ENCODE results near the gene STX8.

STX8 gene

DNA sequence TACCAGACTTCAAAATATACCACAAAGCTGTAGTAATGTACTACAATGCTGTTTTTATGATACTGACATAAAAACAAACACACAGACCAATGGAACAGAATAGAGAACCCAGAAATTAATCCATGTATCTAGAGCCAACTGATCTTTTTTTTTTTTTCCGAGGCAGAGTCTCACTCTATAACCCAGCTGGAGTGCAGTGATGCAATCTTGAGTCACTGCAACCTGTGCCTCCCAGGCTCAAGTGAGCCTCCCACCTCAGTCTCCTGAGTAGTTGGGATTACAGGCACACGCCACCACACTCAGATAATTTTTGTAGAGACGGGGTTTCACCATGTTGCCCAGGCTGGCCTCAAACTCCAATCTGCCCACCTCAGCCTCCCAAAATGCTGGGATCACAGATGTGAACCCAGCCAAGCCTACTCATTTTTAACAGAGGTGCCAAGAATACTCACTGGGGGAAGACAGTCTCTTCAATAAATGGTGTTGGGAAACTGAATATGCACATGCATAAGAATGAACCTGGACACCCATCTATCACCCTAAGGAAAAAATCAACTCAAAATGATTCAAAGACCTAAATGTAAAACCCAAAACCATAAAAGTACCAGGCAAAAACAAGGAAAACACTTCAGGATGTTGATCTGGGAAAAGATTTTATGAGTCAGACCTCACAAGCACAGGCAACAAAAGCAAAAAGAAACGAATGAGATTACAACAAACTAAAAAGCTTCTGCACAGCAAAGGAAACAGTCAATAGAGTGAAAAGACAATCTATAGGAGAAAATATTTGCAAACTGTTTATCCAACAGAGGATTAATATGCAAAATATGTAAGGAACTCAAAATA is 63.1 kb downstream of the STX8 start:
- Histone ChIP-seq H3K36me3 (replicated peaks) (no peaks in the 10 kb centered on the region), H3K27ac (peak overlapping the region; percentile 46), H3K4me3 (ENCODE audit: low read depth, low read length) (no peak overlapping the region), H3K27me3 (replicated peaks) (no peaks in the 10 kb centered on the region)
- TF ChIP-seq, protein P1, sequence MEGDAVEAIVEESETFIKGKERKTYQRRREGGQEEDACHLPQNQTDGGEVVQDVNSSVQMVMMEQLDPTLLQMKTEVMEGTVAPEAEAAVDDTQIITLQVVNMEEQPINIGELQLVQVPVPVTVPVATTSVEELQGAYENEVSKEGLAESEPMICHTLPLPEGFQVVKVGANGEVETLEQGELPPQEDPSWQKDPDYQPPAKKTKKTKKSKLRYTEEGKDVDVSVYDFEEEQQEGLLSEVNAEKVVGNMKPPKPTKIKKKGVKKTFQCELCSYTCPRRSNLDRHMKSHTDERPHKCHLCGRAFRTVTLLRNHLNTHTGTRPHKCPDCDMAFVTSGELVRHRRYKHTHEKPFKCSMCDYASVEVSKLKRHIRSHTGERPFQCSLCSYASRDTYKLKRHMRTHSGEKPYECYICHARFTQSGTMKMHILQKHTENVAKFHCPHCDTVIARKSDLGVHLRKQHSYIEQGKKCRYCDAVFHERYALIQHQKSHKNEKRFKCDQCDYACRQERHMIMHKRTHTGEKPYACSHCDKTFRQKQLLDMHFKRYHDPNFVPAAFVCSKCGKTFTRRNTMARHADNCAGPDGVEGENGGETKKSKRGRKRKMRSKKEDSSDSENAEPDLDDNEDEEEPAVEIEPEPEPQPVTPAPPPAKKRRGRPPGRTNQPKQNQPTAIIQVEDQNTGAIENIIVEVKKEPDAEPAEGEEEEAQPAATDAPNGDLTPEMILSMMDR (IDR thresholded peaks at IDR 0.05; ENCODE audit: low read depth, low read length, missing control alignments): no peak
- in situ Hi-C loops (cut with HindIII; ENCODE audit: low pct_ligation_motif_present, low sequenced_read_pairs): loop anchor here (25.0 kb wide), 1 partner anchor 175 kb away; no protein-coding TSS in a partner anchor
- DNase-seq: peak; percentile 79

DNA sequence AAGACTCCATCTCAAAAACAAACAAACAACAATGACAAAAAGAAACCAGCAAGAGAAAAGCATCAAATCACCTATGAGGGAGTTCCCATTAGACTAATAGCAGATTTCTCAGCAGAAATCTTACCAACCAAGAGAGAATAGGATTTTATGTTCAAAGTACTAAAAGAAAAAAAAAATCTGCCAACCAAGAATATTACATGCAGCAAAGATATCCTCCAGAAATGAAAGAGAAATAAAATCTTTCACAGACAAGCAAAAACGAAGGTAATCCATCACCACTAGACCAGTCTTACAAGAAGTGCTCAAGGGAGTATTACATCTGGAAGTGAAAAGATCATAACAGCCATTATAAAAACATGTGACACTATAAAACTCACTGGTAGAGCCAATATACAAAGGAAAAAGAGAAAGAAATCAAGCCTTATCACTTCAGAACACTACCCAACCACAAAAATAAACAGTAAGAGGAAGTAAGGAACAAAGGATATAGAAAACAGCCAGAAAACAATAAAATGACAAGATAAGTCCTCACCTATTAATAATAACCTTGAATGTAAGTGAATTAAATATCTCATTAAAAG is 66.3 kb downstream of the STX8 start:
- TF ChIP-seq, protein P1 (IDR thresholded peaks at IDR 0.05; ENCODE audit: low read depth, low read length, missing control alignments): no peak
- Histone ChIP-seq H3K27ac (no peak overlapping the region), H3K4me3 (ENCODE audit: low read depth, low read length) (no peak overlapping the region), H3K27me3 (replicated peaks) (no peaks in the 10 kb centered on the region), H3K36me3 (replicated peaks) (no peaks in the 10 kb centered on the region)
- DNase-seq: no peak
- in situ Hi-C loops (cut with HindIII; ENCODE audit: low pct_ligation_motif_present, low sequenced_read_pairs): loop anchor here (25.0 kb wide), 1 partner anchor 172 kb away; no protein-coding TSS in a partner anchor

DNA sequence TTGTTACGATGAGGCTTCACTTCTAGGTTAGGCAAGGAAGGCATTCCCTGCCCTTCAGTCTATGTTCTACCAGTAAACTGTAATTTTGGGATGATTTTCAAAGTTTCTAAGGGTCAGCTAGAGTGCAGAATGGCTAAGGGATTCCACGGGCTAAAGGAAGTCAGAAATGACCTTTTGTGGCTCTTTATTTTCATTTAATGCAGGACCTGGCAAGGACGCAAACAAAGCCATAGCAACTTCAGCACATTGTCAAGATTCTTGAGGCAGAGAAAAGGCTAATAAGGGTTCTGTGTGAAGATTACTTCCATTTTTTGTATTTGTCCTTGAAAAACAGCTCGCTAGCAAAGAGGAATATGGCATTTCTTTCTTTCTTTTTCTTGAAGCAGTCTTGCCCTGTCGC is 76.6 kb downstream of the STX8 start:
- H3K27me3 ChIP-seq (replicated peaks): no peaks in the 10 kb centered on the region
- in situ Hi-C loops (cut with HindIII; ENCODE audit: low pct_ligation_motif_present, low sequenced_read_pairs): no loop called here
- TF ChIP-seq, protein P1 (IDR thresholded peaks at IDR 0.05; ENCODE audit: low read depth, low read length, missing control alignments): no peak
- H3K4me3 ChIP-seq (ENCODE audit: low read depth, low read length): no peak overlapping the region
- H3K27ac ChIP-seq: no peak overlapping the region
- H3K36me3 ChIP-seq (replicated peaks): peaks cover 3% of the 10 kb centered on the region
- no peak for DNase-seq

DNA sequence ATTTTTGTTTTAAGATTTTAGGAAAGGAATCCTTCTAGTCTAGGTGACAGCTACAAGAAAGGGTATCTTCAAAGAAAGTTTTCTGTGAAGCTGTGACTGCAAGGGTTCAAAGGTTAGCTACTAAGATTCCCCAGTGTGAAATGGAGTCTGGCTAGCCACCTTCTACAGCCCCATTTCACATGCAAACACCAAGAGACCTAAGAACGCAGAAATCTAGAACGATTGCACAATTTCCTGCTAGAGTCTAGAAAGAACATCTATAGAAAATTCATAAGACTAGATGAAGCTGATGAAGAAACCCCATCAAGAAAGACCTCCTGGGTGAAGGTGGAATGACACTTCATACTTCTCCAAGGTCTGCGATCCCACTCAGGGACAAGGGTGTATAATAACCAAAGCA is 77.1 kb downstream of the STX8 start:
- in situ Hi-C loops (cut with HindIII; ENCODE audit: low pct_ligation_motif_present, low sequenced_read_pairs): no loop called here
- no peak for DNase-seq
- no peak overlapping the region for H3K27ac ChIP-seq
- TF ChIP-seq, protein P1 (IDR thresholded peaks at IDR 0.05; ENCODE audit: low read depth, low read length, missing control alignments): no peak
- H3K27me3 ChIP-seq (replicated peaks): no peaks in the 10 kb centered on the region
- no peak overlapping the region for H3K4me3 ChIP-seq (ENCODE audit: low read depth, low read length)
- H3K36me3 ChIP-seq (replicated peaks): peaks cover 3% of the 10 kb centered on the region

DNA sequence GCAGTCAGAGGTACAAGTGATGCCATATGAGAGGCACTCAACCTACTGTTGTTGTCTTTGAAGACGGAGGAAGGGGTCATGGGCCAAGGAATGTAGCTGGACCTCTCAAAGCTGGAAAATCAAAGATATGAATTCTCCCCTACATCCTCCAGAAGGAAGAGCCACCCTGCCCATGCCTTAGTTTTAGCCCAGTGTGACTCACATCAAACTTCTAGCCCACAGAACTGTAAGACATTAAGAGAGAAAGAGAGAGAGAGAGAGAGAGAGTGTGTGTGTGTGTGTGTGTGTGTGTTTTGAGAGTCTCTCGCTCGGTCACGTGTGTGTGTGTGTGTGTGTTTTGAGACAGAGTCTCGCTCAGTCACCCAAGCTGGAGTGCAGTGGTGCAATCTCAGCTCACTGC is 87.1 kb downstream of the STX8 start:
- in situ Hi-C loops (cut with HindIII; ENCODE audit: low pct_ligation_motif_present, low sequenced_read_pairs): no loop called here

More for the DNA sequence above, 87.1 kb downstream of the STX8 start:
- Histone ChIP-seq H3K36me3 (replicated peaks) (no peaks in the 10 kb centered on the region), H3K27me3 (replicated peaks) (no peaks in the 10 kb centered on the region), H3K27ac (no peak overlapping the region), H3K4me3 (ENCODE audit: low read depth, low read length) (no peak overlapping the region)
- no peak for DNase-seq
- TF ChIP-seq, protein P1 (IDR thresholded peaks at IDR 0.05; ENCODE audit: low read depth, low read length, missing control alignments): no peak
